ENCODE data around the gene CASK. TPM values are rescaled to one million over a fixed set of nuclear protein-coding genes. Genes with fewer than 3 reads are reported as not detected.
A peak's percentile ranks its signal among the peaks of the same experiment; 100 is the strongest.

The CASK gene
- total RNA-seq, 6 experiments from 2014 or later = 17.8 to 23.8 (median 20.4) TPM

GRCh38 chrX:41796577-41796976 is 126.8 kb downstream of the CASK start:
- ATAC-seq (no peak), DNase-seq (no peak)
- intact Hi-C loops (cut with DNase I) = no loop called here
- Histone ChIP-seq H3K36me3 (no peaks in the 10 kb centered on the region), H3K4me1 (no peaks in the 10 kb centered on the region), H3K4me3 (no peak overlapping the region), H3K27ac (no peak overlapping the region), H3K27me3 (no peaks in the 10 kb centered on the region), H3K9me3 (no peaks in the 10 kb centered on the region)
- 50% methylated on average over 1 of the region's 1 CpG for WGBS (ENCODE audit: insufficient coverage, low coverage, low lambda C conversion rate, missing lambda C conversion rate)
- TF ChIP-seq POLR2A (IDR thresholded peaks at IDR 0.05) (no peak), CTCF (IDR thresholded peaks at IDR 0.05) (no peak)

GRCh38 chrX:41796046-41796445 is 127.3 kb downstream of the CASK start:
- H3K27me3 ChIP-seq = no peaks in the 10 kb centered on the region
- intact Hi-C loops (cut with DNase I) = no loop called here
- no peaks in the 10 kb centered on the region for H3K4me1 ChIP-seq
- TF ChIP-seq POLR2A (IDR thresholded peaks at IDR 0.05) (no peak), CTCF (IDR thresholded peaks at IDR 0.05) (no peak)
- no peak overlapping the region for H3K4me3 ChIP-seq
- H3K27ac ChIP-seq = no peak overlapping the region
- WGBS (ENCODE audit: insufficient coverage, low coverage, low lambda C conversion rate, missing lambda C conversion rate) = 55% methylated on average over 1 of the region's 1 CpG
- DNase-seq (no peak), ATAC-seq (no peak)
- H3K9me3 ChIP-seq = no peaks in the 10 kb centered on the region
- no peaks in the 10 kb centered on the region for H3K36me3 ChIP-seq

- TF ChIP-seq POLR2A (IDR thresholded peaks at IDR 0.05) (no peak), CTCF (IDR thresholded peaks at IDR 0.05) (no peak)
- ATAC-seq = no peak
- intact Hi-C loops (cut with DNase I) = no loop called here
- H3K9me3 ChIP-seq = no peaks in the 10 kb centered on the region
- H3K4me3 ChIP-seq = no peak overlapping the region
- no peaks in the 10 kb centered on the region for H3K27me3 ChIP-seq
- no peak for DNase-seq
- no peak overlapping the region for H3K27ac ChIP-seq
- H3K36me3 ChIP-seq = no peaks in the 10 kb centered on the region
- H3K4me1 ChIP-seq = no peaks in the 10 kb centered on the region
- WGBS (ENCODE audit: insufficient coverage, low coverage, low lambda C conversion rate, missing lambda C conversion rate) = 40% methylated on average over 2 of the region's 2 CpGs
Observed at GRCh38 chrX:41789374-41789773, 134.0 kb downstream of the CASK start.

GRCh38 chrX:41785685-41786084 is 137.7 kb downstream of the CASK start:
- TF ChIP-seq POLR2A (IDR thresholded peaks at IDR 0.05) (no peak), CTCF (IDR thresholded peaks at IDR 0.05) (no peak)
- 42% methylated on average over 2 of the region's 2 CpGs for WGBS (ENCODE audit: insufficient coverage, low coverage, low lambda C conversion rate, missing lambda C conversion rate)
- no peak for ATAC-seq
- H3K4me3 ChIP-seq = no peak overlapping the region
- no peaks in the 10 kb centered on the region for H3K27me3 ChIP-seq
- DNase-seq = no peak
- H3K27ac ChIP-seq = no peak overlapping the region
- no peaks in the 10 kb centered on the region for H3K36me3 ChIP-seq
- intact Hi-C loops (cut with DNase I) = no loop called here
- no peaks in the 10 kb centered on the region for H3K4me1 ChIP-seq
- no peaks in the 10 kb centered on the region for H3K9me3 ChIP-seq

GRCh38 chrX:41781500-41781899 is 141.9 kb downstream of the CASK start:
- WGBS (ENCODE audit: insufficient coverage, low coverage, low lambda C conversion rate, missing lambda C conversion rate) = 0% methylated on average over 2 of the region's 2 CpGs
- Histone ChIP-seq H3K27me3 (no peaks in the 10 kb centered on the region), H3K4me3 (no peak overlapping the region), H3K4me1 (no peaks in the 10 kb centered on the region), H3K9me3 (no peaks in the 10 kb centered on the region), H3K36me3 (no peaks in the 10 kb centered on the region), H3K27ac (no peak overlapping the region)
- no peak for DNase-seq
- TF ChIP-seq POLR2A (IDR thresholded peaks at IDR 0.05) (no peak), CTCF (IDR thresholded peaks at IDR 0.05) (peak; percentile 69 to 80 (median 75))
- ATAC-seq = peak; percentile 80 to 88 (median 86)
- intact Hi-C loops (cut with DNase I) = no loop called here

Measured in right lobe of liver (tissue), 6 donors.